Ramos (cell line): ENCODE results near the gene ATAD5.
"Not testable (repeated sequence)": the region's sequence is repeated elsewhere in the genome, so short reads cannot be mapped to it uniquely, and the experiment has no call there.

ENCODE experiments used
- in situ Hi-C: fragments of 300-500 bp; cut with MboI; formaldehyde crosslinking; loops from one replicate; pipeline ENCODE4 v1.14.3; 2022; ENCODE audit warnings: low sequenced_read_pairs; ENCODE audit not compliant: unreplicated experiment

ATAD5 gene

GRCh38 chr17:30831663-30832437, at the start of gene ATAD5:
ATAD5 (plus strand) TSS chr17:30831966; CDS start chr17:30832348, 382 bp downstream.
- in situ Hi-C loops, result loop anchor here (25.0 kb wide), 2 partner anchors 495 to 720 kb away; partner anchors contain the start of genes NSRP1 and TMIGD1

- in situ Hi-C loops, result no loop called here
Observed at GRCh38 chr17:30782206-30782605, 49.6 kb upstream of the ATAD5 start.

GRCh38 chr17:30788918-30789317, 42.8 kb upstream of the ATAD5 start:
- in situ Hi-C loops, result no loop called here

GRCh38 chr17:30790279-30790678, 41.5 kb upstream of the ATAD5 start:
- in situ Hi-C loops, result no loop called here

GRCh38 chr17:30793282-30793977, 38.3 kb upstream of the ATAD5 start:
- in situ Hi-C loops, result no loop called here

- in situ Hi-C loops, result no loop called here
Observed at GRCh38 chr17:30794372-30794771, 37.4 kb upstream of the ATAD5 start.

GRCh38 chr17:30796016-30796415, 35.8 kb upstream of the ATAD5 start:
- in situ Hi-C loops, result no loop called here

- in situ Hi-C loops, result no loop called here
Observed at GRCh38 chr17:30801671-30802070, 30.1 kb upstream of the ATAD5 start.

GRCh38 chr17:30805944-30806456, 25.8 kb upstream of the ATAD5 start:
- in situ Hi-C loops, result no loop called here

- in situ Hi-C loops, result no loop called here
Observed at GRCh38 chr17:30807896-30808295, 23.9 kb upstream of the ATAD5 start.

- in situ Hi-C loops, result no loop called here
Observed at GRCh38 chr17:30808785-30809286, 22.9 kb upstream of the ATAD5 start.

- in situ Hi-C loops, result no loop called here
Observed at GRCh38 chr17:30809867-30810266, 21.9 kb upstream of the ATAD5 start.

GRCh38 chr17:30812218-30813177, 19.3 kb upstream of the ATAD5 start:
- in situ Hi-C loops, result no loop called here

- in situ Hi-C loops, result not testable (repeated sequence)
Observed at GRCh38 chr17:30814236-30814635, 17.5 kb upstream of the ATAD5 start.

- in situ Hi-C loops, result not testable (repeated sequence)
Observed at GRCh38 chr17:30814860-30815259, 16.9 kb upstream of the ATAD5 start.

- in situ Hi-C loops, result no loop called here
Observed at GRCh38 chr17:30816165-30816564, 15.6 kb upstream of the ATAD5 start.

- in situ Hi-C loops, result no loop called here
Observed at GRCh38 chr17:30819971-30820705, 11.6 kb upstream of the ATAD5 start.

- in situ Hi-C loops, result no loop called here
Observed at GRCh38 chr17:30821871-30822723, 9.7 kb upstream of the ATAD5 start.
